ENCODE data around the gene ABT1. TPM values are rescaled to one million over a fixed set of nuclear protein-coding genes. Genes with fewer than 3 reads are reported as not detected.
A peak's percentile ranks its signal among the peaks of the same experiment; 100 is the strongest.

Gene ABT1
- total RNA-seq, 1 donor from 2014 or later = 9.1 TPM

DNA sequence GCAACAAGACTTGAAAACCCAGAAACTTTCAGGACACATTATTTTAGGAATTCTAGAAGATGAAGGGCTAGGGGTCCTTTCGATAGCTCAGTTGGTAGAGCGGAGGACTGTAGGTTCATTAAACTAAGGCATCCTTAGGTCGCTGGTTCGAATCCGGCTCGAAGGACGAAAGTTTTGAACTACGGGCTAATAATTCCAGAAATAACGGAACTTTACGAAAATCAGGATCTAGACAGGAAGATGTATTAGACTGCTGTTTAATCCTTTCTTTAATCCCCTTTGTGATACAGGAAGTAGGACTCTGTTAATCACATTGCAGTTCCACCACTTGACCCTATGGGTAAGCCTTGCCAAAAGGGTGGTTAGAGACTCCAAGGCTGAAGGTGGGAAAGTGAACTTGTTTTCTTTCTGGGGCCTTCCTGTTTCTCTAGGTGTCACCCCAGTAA lies 21.2 kb upstream of the ABT1 start:
- no peak for DNase-seq (ENCODE audit: low read depth)

DNA sequence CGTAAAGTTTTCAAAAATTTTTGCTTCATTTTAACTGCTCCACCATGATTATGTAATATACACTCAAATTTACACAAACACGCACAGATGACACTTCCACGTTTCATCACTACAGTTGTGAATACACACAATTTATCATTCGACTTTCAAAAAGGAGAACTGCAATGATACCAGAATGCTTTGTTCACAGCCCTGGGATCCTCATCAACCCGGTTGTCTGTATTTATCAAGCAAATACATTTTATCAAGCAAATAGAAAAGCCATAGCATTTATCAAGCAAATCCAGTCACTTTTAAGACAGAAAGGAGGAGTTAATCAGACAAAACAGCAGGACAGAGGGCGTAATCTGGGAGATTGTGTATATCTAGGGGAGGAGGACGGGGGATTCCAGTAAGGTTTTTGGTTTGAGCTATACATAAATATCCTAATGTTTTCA lies 20.3 kb upstream of the ABT1 start:
- DNase-seq (ENCODE audit: low read depth) = no peak

DNA sequence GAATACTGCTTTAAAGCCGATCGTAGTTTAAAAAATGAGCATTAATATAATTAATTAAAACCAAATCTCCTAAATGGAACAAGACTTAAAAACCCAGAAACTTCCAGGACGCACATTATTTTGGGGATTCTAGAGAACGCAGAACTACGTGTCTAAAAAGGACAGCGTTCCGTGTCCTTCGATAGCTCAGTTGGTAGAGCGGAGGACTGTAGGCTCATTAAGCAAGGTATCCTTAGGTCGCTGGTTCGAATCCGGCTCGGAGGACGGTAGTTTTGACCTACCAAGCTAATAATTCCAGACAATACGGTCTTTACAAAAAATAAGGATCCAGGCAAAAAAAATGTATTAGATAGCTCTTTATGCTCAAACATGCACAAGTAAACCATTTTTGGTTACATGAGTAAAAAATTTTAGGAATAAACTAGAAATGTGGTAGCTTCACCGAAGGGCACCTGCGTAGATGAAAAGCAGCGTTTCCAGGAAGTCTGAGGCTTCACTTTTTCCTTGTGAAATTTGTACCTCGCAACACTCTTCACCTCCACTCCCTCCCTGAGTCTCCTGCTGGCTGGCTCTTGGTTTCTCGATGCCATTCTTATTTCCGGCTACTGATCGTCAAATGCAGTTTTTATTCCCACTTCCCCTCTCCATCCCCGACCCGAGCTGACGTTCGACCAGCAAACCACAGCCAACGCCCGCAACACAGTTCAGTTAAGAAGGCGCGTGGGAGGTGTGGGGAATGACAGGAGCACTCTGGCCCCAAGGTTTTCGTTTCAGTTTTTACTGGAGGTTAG lies 19.6 kb upstream of the ABT1 start:
- peak; percentile 56 for DNase-seq (ENCODE audit: low read depth)

DNA sequence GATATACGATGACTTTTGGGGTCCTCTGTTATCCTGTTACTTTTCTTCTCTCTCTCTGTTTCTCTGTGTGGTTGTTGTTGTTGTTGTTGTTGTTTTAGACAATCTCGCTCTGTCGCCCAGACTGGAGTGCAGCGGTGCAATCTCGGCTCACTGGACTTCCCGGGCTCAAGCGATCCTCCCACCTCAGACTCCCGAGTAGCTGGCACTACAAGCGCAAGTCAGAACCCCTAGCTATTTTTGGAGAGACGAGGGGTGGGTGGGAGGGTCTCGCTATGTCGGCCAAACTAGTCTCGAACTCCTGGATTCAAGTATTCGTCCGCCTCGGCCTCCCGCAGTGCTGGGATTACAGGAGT lies 19.1 kb upstream of the ABT1 start:
- DNase-seq (ENCODE audit: low read depth) = no peak

DNA sequence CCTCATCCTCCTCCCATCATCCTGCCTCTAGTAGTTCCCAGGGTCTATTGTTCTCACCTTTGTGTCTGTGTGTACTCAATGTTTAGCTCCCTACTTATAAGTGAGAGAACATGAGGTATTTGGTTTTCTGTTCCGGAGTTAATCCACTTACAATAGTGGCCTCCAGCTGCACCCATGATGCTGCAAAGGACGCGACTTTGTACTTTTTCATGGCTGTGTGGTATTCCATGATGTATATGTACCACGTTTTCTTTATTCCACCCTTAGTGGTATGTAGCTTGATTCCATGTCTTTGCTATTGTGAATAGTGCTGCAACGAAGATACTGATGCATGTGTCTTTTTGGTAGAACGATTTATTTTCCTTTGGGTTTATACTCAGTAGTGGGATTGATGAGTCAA lies 18.5 kb upstream of the ABT1 start:
- no peak for DNase-seq (ENCODE audit: low read depth)

DNA sequence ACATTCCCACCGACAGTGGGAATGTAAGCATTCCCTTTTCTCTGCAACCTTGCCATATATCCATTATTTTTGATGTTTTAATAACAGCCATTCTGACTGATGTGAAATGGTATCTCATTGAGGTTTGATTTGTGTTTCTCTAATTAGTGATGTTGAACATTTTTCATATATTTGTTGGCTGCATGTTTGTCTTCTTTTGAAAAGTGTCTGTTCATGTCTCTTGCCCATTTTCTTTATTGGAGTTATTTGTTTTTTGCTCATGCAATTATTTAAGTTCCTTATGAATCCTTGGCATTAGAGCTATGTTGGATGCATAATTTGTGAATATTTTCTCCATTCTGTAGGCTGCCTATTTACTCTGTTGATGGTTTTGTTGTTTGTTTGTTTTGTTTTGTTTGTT lies 18.0 kb upstream of the ABT1 start:
- DNase-seq (ENCODE audit: low read depth) = no peak

DNA sequence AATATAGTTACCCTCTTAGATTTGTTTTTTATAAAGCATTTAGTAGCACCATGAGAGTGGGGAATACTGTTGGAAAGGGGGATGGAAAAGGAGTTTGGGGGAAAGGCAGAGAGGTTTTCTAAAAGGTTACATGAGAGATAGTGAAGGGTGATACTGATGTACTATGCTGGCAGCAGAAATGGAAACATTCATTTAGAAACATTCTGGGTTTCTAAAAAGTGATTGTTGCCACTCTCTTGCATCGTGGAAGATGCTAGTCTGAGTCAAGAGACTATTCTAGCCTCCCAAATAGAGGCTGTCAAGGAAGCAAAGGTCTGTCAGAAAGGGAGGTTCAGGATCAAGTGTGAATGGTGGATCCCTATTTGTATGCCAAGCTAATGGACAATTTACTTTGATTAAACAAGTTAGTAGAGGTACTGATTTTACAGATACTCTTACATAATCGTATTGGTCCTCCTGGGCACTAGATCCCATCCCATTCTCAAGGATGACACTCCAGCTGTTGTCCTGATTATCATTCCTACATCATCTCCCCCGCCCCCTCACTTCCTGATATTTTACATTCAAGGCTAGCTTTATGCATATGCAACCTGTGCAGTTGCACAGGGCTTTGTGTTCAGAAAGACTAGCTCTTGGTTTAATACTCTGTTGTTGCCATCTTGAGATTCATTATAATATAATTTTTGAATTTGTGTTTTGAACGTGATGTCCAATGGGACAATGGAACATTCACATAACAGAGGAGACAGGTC lies 15.4 kb upstream of the ABT1 start:
- no peak for DNase-seq (ENCODE audit: low read depth)

DNA sequence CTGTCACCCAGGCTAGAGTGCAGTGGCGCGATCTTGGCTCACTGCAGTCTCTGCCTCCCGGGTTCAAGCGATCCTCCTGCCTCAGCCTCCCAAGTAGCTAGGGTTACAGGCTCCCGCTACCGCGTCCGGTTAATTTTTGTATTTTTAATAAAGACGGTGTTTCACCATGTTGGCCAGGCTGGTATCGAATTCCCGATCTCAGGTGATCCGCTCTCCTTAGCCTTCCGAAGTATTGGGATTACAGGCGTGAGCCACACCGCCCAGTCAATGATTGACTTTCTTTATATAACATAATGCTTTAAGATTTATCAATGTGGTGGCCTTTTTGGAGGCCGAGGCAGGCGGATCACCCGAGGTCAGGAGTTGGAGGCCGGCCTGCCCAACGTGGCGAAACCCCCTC lies 7.8 kb upstream of the ABT1 start:
- no peak for DNase-seq (ENCODE audit: low read depth)

DNA sequence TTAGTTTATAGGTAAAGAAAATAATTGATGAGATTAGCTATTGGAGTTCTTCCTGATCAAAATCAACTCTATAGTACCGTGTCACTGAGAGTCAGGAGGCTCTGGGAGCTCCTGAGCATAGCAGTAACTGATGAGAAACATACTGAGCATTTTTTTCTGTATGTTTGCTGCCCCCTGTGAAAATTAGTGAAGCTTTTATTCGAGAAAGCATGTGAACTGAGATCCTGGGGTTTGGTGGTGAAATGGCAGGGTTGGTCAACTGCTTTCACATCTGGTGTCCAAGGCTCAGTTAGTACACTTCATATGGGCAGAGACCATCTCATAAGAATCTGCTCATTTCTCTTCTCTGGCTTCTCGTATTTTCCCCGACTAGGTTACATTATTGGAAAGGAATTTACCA lies 4.1 kb upstream of the ABT1 start:
- DNase-seq (ENCODE audit: low read depth) = no peak

DNA sequence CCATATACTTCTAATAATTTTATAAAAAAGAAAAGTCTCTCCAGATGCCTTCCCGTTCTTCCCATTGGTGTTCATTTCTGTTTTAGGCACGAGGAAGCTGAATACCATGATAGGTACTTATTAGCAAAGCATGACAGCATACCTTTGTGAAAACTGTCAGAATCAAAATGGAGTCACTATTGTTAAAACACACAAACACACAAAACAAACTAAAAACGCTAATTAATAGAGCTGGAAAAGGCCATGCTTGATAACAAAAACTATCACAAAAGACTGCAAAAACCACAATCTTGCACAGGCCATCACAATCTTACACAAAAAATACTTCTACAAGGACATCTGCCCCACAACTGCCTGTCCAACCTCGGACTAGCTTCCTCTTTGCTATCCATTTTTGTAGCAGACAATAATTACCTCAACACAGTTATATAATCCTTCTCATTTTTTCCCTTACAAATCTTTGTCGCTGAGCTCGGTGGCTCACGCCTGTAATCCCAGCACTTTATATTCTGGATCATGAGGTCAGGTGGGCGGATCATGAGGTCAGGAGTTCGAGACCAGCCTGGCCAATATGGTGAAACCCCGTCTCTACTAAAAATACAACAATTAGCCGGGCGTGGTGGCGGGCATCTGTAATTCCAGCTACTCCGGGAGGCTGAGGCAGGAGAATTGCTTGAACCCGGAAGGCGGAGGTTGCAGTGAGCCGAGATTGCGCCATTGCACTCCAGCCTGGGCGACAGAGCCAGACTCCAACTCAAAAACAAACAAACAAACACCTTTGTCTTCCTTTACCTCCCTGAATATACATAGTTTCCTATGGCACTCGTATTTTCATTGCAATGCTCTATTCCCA lies 3.2 kb upstream of the ABT1 start:
- DNase-seq (ENCODE audit: low read depth) = no peak

DNA sequence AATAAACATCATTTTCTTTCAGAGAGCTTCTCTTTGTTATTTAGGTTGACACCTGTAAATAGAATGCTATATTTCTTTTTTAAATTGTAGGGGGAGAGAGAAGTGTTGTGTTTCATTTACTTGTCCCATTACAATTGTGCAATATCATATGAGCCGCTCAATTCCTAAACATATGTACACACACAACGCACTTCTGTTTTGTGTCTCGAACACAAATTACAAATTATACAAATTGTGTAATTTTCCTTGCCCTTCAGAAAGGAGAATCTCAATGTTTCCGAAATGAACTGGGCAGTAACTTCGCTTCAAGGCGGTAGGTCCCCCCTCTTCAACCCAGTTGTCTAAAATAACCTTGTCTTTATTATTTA lies 2.6 kb upstream of the ABT1 start:
- DNase-seq (ENCODE audit: low read depth) = no peak

DNA sequence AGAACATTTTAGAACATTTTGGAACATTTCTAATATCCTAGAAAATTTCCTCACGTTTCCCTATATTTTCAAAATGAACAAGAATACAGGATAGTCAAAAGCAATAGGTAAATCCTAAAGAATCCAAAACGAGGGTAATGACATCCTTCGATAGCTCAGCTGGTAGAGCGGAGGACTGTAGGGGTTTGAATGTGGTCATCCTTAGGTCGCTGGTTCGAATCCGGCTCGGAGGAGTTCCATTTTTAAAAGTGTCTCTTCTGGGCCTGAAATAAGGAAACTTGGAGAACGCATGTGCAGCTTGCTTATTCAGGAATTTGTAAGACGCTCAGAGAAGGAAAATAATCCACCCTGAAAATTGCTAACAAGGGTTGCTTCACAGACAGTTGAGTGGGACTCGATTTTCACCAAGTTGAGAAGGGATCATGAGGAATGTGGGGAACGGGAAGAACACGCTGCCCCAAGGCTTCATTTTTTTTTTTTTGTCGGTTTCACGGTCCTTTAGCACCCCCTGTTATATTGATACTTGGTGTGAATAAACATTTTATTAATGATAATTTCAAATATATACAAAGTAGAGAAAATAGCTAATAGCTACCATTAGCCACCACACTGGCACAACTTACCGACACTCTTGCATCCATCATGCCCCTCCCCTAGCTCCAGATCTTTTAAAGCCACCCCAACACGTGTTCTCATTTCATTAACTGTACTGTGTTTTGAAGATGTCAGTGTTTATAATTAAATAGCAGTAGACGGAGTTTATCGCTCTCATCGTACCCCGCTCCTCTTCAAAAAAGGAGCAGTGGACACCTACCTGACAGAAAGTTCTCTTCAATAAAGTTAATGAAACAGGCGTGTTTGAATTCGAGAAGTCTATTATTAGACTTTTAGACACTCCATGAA lies 1.8 kb upstream of the ABT1 start:
- peak; percentile 53 for DNase-seq (ENCODE audit: low read depth)

DNA sequence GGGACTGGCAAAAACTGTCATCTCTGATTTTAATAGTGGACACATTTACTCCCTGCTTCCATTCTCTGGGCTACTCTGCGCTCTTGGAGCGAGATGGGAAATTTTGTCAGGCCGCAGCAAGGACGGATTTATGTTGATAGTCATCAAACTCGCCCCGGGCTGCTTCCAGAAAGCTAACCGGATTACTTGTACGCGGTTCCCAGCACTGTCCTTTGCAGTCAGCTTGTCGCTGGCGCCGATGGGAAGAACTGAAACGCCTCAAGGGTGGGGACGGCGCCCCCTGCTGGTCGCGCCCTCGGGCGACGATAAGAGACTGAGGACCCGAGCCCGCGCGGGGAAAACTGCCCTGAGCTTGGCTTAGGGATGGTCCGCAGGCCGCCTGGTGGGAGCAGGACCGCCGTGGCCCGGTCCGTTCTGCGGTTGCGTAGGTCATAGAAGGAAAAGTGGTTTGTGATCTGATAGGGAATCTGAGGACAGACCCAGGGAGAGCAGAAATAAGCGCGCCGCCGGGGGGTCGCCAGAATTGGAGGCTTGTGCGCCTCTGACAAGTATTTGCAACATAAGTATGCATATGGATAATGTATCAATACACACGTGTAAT lies 984 bp upstream of the ABT1 start:
- peak; percentile 66 for DNase-seq (ENCODE audit: low read depth)

DNA sequence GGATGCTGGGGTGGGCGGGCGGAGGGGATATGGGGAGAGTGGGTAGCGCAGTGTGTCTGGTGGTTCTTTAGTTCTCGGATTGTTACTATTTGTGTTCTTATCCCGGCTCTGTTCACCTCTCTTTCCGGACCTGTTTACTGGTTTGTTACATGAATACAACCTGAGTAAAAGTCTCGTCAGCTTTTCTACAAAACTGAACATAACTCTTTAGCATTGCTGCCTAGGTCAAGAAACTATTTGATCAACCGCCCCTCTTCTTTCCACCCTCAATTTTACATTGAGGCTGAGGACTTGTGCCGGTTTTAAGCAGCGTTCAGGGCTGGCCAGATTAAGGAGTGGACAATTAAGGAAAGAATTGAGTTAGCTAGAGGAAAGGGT lies 625 bp downstream of the ABT1 start:
- no peak for DNase-seq (ENCODE audit: low read depth)

DNA sequence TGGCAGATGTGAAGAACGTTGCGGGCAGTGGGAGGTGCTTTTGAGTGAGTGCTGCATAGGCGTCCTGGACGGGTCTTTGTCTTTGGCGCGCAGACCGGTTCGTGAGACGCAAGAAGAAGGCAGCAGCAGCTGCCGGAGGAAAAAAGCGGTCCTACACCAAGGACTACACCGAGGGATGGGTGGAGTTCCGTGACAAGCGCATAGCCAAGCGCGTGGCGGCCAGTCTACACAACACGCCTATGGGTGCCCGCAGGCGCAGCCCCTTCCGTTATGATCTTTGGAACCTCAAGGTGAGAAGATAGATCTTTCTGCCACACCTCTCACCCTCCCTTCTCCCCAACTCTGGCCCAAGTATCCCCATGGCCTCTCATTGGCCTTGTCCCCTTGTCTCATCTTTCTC lies 1.1 kb downstream of the ABT1 start:
- DNase-seq (ENCODE audit: low read depth) = no peak

DNA sequence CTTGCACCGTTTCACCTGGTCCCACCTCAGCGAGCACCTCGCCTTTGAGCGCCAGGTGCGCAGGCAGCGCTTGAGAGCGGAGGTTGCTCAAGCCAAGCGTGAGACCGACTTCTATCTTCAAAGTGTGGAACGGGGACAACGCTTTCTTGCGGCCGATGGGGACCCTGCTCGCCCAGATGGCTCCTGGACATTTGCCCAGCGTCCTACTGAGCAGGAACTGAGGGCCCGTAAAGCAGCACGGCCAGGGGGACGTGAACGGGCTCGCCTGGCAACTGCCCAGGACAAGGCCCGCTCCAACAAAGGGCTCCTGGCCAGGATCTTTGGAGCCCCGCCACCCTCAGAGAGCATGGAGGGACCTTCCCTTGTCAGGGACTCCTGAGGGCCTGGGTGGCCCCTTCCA lies 1.5 kb downstream of the ABT1 start:
- no peak for DNase-seq (ENCODE audit: low read depth)

DNA sequence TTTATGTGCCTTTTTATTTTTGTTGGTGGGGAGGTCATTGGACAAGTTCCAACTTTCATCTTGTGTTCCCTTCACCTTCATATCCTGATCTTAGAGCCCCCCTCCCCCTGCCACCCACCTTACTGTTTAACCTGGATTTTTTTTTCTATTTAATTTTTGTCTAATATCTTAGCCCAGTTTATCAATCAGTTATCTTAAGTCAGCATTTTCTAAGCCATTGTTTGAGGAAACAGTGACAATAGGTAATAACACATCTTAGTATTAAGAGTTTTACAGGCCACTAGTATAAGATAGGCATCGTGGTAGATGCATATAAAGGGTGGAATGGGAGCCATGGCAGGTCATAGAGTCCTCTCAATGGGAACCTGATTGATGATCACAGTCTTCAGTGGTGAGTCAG lies 2.4 kb downstream of the ABT1 start:
- DNase-seq (ENCODE audit: low read depth) = no peak

DNA sequence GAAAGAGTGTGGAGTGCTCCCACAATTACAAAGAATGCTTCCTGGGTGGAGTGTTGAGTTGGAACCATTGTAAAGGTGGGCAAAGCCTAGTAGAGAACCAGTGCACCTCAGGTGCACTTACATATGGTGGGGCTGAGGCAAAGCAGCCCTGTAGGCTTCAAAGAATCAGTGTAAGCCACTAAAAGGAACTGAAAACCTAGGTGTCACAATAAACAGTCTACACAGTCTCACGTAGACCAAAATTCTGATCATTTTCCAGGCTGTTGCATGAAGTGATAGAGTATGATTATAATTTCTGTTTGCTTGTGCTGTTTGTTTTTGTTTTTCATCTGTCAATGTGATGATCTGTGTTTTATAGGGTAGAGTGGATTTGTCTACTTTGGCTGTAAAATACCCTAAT lies 2.8 kb downstream of the ABT1 start:
- no peak for DNase-seq (ENCODE audit: low read depth)

DNA sequence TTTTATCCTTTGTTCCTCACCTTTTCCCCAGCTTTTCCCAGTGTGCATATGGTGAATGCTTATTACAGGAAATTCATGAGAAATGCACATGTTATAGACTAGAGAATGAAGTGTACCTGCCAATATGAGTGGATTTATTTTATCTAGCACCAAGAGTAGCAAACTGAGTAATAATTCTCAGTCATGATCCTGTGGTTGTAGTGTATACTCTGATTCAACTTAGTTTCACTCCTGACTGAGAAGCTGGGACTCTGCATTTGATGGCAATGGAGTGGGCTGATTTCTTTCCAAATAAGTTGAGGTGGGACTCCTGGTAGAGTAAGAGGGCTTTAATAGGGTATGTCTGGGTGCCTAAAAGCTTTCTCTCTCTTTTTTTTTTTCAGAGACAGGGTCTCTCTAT lies 4.0 kb downstream of the ABT1 start:
- no peak for DNase-seq (ENCODE audit: low read depth)

DNA sequence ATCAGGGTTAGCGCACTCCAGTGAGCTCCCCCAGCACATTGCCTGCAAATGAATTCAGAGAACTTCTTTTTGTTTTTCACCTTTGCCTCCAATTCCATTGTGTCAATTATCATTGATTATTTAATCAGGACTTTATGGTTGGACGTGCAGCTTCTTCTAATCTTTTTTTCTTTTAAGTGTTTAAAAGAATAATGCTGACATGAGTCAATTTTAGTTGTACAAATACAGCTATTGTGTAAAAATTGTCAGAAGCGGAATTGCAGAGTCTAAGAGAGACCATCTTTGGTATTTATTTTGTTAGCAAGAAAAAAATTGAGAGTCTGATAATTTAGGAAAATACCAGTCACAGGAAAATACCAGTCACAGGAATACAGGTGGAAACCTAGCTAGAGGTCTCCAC lies 5.5 kb downstream of the ABT1 start:
- DNase-seq (ENCODE audit: low read depth) = no peak

DNA sequence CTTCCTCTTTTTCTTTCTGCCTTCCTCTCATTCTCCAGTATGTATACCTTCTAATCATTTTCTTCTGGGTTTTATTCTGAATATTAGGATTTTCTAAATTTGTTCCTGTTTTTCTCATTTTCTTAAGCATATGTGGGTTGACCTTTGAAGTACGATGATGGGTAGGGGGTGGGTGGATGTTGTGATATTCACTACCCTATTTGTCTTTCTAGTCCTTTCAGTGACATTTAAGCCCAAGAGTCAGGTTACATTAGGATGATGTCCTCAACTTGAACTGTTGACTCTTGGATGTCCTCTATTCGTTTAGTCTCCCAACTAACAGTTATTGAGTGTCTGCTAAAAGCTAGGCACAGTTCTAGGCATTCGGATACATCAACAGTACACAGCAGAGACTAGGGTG lies 7.3 kb downstream of the ABT1 start:
- no peak for DNase-seq (ENCODE audit: low read depth)

Measured in renal cortical epithelial cell (primary cell).